Stimulated activated CD4-positive, alpha-beta T cell treated with anti-CD3 and anti-CD28 coated beads, Interleukin-12 subunit alpha, Interleukin-12 subunit beta, amount 100 ng/mL, for 48 hours (primary cell): ENCODE results near the gene SMURF1.
"Not testable (repeated sequence)": the region's sequence is repeated elsewhere in the genome, so short reads cannot be mapped to it uniquely, and the experiment has no call there.

Experiments
- DNase-seq, 3 donors: peaks; one replicate each; pipeline ENCODE4 v3.0.0-alpha.2; 2020; ENCODE audit warnings: low read depth in 2 of 3, low spot score in 1 of 3

The SMURF1 gene

GRCh38 chr7:99061001-99061776, 82.7 kb downstream of the SMURF1 start:
- no peak for DNase-seq

- no peak for DNase-seq
Observed at GRCh38 chr7:99054781-99055180, 89.1 kb downstream of the SMURF1 start.

- no peak for DNase-seq
Observed at GRCh38 chr7:99050971-99051370, 92.9 kb downstream of the SMURF1 start.

- no peak for DNase-seq
Observed at GRCh38 chr7:99047526-99048077, 96.3 kb downstream of the SMURF1 start.

- no peak for DNase-seq
Observed at GRCh38 chr7:99046722-99047121, 97.2 kb downstream of the SMURF1 start.

GRCh38 chr7:99046262-99046661, 97.6 kb downstream of the SMURF1 start:
- DNase-seq: not testable (repeated sequence)

GRCh38 chr7:99044858-99045257, 99.0 kb downstream of the SMURF1 start:
- not testable (repeated sequence) for DNase-seq

- DNase-seq: no peak
Observed at GRCh38 chr7:99042957-99043356, 101.0 kb downstream of the SMURF1 start.

- no peak for DNase-seq
Observed at GRCh38 chr7:99041526-99041925, 102.4 kb downstream of the SMURF1 start.

GRCh38 chr7:99040104-99040958, 103.6 kb downstream of the SMURF1 start:
- DNase-seq: peak; percentile 25 to 55 (median 28)

GRCh38 chr7:99039384-99039891, 104.5 kb downstream of the SMURF1 start:
- no peak for DNase-seq

- DNase-seq: no peak
Observed at GRCh38 chr7:99038086-99038855, 105.6 kb downstream of the SMURF1 start.

GRCh38 chr7:99037327-99037940, 106.5 kb downstream of the SMURF1 start:
- no peak for DNase-seq

GRCh38 chr7:99036546-99037111, 107.3 kb downstream of the SMURF1 start:
- DNase-seq: no peak

- no peak for DNase-seq
Observed at GRCh38 chr7:99035723-99036545, 108.0 kb downstream of the SMURF1 start.

- DNase-seq: no peak
Observed at GRCh38 chr7:99034932-99035722, 108.8 kb downstream of the SMURF1 start.

GRCh38 chr7:99033765-99034164, 110.1 kb downstream of the SMURF1 start:
- no peak for DNase-seq

- no peak for DNase-seq
Observed at GRCh38 chr7:99032928-99033327, 111.0 kb downstream of the SMURF1 start.

- no peak for DNase-seq
Observed at GRCh38 chr7:99031496-99031895, 112.4 kb downstream of the SMURF1 start.
